HCT116 (cell line): ENCODE results near the gene PRSS1. TPM values are rescaled to one million over a fixed set of nuclear protein-coding genes. Genes with fewer than 3 reads are reported as not detected.

Experiments
- ATAC-seq: fragments of 200-7000 bp; cut with Tn5 transposase; 2 replicates; pipeline ENCODE4 v1.9.1; 2020; ENCODE audit warnings: mild to moderate bottlenecking, moderate library complexity
- BruUV-seq: library from RNA; stranded (reverse); fragments of 400-500 nt; replicated peaks from 2 replicates; lab custom pipeline; 2021; lab: Mats Ljungman, UMichigan
- CTCF ChIA-PET: fragments of 300-600 bp; sonication (Branson Sonifier 250); formaldehyde crosslinking; loops from one replicate; lab custom pipeline; 2021; ENCODE audit warnings: antibody characterized with exemption; lab: Charles Lee
- POLR2A ChIA-PET: fragments of 300-600, 350-600 bp; sonication (Branson Sonifier 250); formaldehyde crosslinking; loops from one replicate; lab custom pipeline; 2021; ENCODE audit warnings: antibody characterized with exemption; lab: Charles Lee
- RAD21 ChIA-PET, 2 experiments: fragments of 300-600 bp; sonication (Branson Sonifier 250); formaldehyde crosslinking; loops; one replicate each; lab custom pipeline; 2023; ENCODE audit warnings: low total read pairs in 2 of 2; ENCODE audit not compliant: uncharacterized antibody in 2 of 2, unreplicated experiment in 2 of 2, low non-redundant PET in 1 of 2; lab: Charles Lee
- DNase-seq: peaks from one replicate; pipeline ENCODE4 v3.0.0-alpha.2; 2010; ENCODE audit warnings: low read depth, low spot score
- H2AFZ ChIP-seq: fragments of 200-600 bp; shearing (Covaris generic), sonication (generic); 2 replicates; pipeline ENCODE4 v1.6.1; 2017; ENCODE audit warnings: low read depth, mixed run types, mixed read lengths, antibody characterized with exemption, low read length; ENCODE audit not compliant: poor library complexity, severe bottlenecking
- H3K27ac ChIP-seq: 2 replicates; pipeline ENCODE4 v1.5.1; 2012; ENCODE audit warnings: low read depth, low read length
- H3K27me3 ChIP-seq: fragments of 200-600 bp; sonication (generic); 2 replicates; pipeline ENCODE4 v1.6.1; 2016; ENCODE audit warnings: mixed run types, low read length, mixed read lengths; ENCODE audit not compliant: insufficient read depth
- H3K36me3 ChIP-seq, 2 experiments: fragments of 200-500 bp in 1 of 2; fragments of 200-600 bp in 1 of 2; sonication (Bioruptor generic) in 1 of 2; sonication (generic) in 1 of 2; 2 replicates each; pipeline versions ENCODE4 v1.5.1 to v1.6.1; 2014 to 2016; ENCODE audit warnings: low read length in 2 of 2, inconsistent platforms in 1 of 2, mixed read lengths in 1 of 2, mixed run types in 1 of 2; ENCODE audit not compliant: insufficient read depth in 2 of 2, control insufficient read depth in 1 of 2
- H3K4me1 ChIP-seq, 2 experiments: fragments of 200-600 bp in 1 of 2; sonication (generic) in 1 of 2; 2 replicates each; pipeline versions ENCODE4 v1.5.1 to v1.6.1; 2012 to 2017; ENCODE audit warnings: low read length in 2 of 2, inconsistent platforms in 1 of 2, mild to moderate bottlenecking in 1 of 2, mixed read lengths in 1 of 2, mixed run types in 1 of 2, moderate library complexity in 1 of 2; ENCODE audit not compliant: insufficient read depth in 2 of 2, control insufficient read depth in 1 of 2
- H3K4me2 ChIP-seq: fragments of 200-600 bp; sonication (generic); 2 replicates; pipeline ENCODE4 v1.6.1; 2017; ENCODE audit warnings: mixed run types, low read length, mixed read lengths
- H3K4me3 ChIP-seq, 2 experiments: fragments of 200-600 bp in 1 of 2; sonication (generic) in 1 of 2; replicated peaks in 1 of 2; 2 replicates each; pipeline ENCODE4 v1.5.1; 2011 to 2016; ENCODE audit warnings: low read length in 2 of 2, control low read depth in 1 of 2, low read depth in 1 of 2, mild to moderate bottlenecking in 1 of 2, mixed read lengths in 1 of 2, mixed run types in 1 of 2
- H3K79me2 ChIP-seq: fragments of 200-600 bp; sonication (generic); 2 replicates; pipeline ENCODE4 v1.6.1; 2017; ENCODE audit warnings: mild to moderate bottlenecking, mixed run types, low read length, moderate library complexity, mixed read lengths; ENCODE audit not compliant: insufficient read depth
- H3K9ac ChIP-seq: fragments of 200-600 bp; sonication (generic); 2 replicates; pipeline ENCODE4 v1.6.1; 2016; ENCODE audit warnings: low read length, mixed read lengths
- H3K9me2 ChIP-seq: fragments of 200-600 bp; sonication (generic), shearing (Covaris generic); 2 replicates; pipeline ENCODE4 v1.6.1; 2017; ENCODE audit warnings: mixed run types, mild to moderate bottlenecking, moderate library complexity; ENCODE audit not compliant: insufficient read depth
- H3K9me3 ChIP-seq, 2 experiments: fragments of 200-500 bp in 1 of 2; fragments of 200-600 bp in 1 of 2; sonication (Bioruptor generic) in 1 of 2; sonication (generic) in 1 of 2; 2 replicates each; pipeline ENCODE4 v1.6.1; 2014 to 2017; ENCODE audit warnings: low read length in 2 of 2, mixed read lengths in 2 of 2, inconsistent platforms in 1 of 2, low read depth in 1 of 2, mild to moderate bottlenecking in 1 of 2, mixed run types in 1 of 2, moderate library complexity in 1 of 2; ENCODE audit not compliant: control insufficient read depth in 1 of 2, insufficient read depth in 1 of 2
- H4K20me1 ChIP-seq: fragments of 200-600 bp; sonication (generic), shearing (Covaris generic); 2 replicates; pipeline ENCODE4 v1.6.1; 2017; ENCODE audit warnings: mixed run types, mild to moderate bottlenecking, moderate library complexity; ENCODE audit not compliant: insufficient read depth
- CBX3 ChIP-seq: IDR thresholded peaks from 2 replicates; pipeline ENCODE4 v1.6.1; 2012; ENCODE audit warnings: low read depth
- CEBPB ChIP-seq: IDR thresholded peaks from 2 replicates; pipeline ENCODE4 v1.6.1; 2012; ENCODE audit warnings: low read depth
- ELF1 ChIP-seq: IDR thresholded peaks from 2 replicates; pipeline ENCODE4 v1.6.1; 2012; ENCODE audit warnings: low read depth, borderline replicate concordance
- EZH2phosphoT487 ChIP-seq: fragments of 200-600 bp; IDR thresholded peaks from 2 replicates; pipeline ENCODE4 v1.6.1; 2018; ENCODE audit warnings: antibody characterized with exemption, borderline replicate concordance
- JUND ChIP-seq: IDR thresholded peaks from 2 replicates; pipeline ENCODE4 v1.6.1; 2012
- POLR2AphosphoS5 ChIP-seq: IDR thresholded peaks from 2 replicates; pipeline ENCODE4 v1.6.1; 2011; ENCODE audit warnings: mild to moderate bottlenecking, low read depth, low read length, moderate library complexity
- RAD21 ChIP-seq: IDR thresholded peaks from 2 replicates; pipeline ENCODE4 v1.6.1; 2012; ENCODE audit warnings: low read depth, mild to moderate bottlenecking
- SP1 ChIP-seq: IDR thresholded peaks from 2 replicates; pipeline ENCODE4 v1.6.1; 2012; ENCODE audit warnings: low read depth
- SRF ChIP-seq: IDR thresholded peaks from 2 replicates; pipeline ENCODE4 v1.6.1; 2012; ENCODE audit warnings: low read depth
- YY1 ChIP-seq: IDR thresholded peaks from 2 replicates; pipeline ENCODE4 v1.6.1; 2011; ENCODE audit warnings: low read length, low read depth, moderate library complexity, mild to moderate bottlenecking; ENCODE audit not compliant: insufficient replicate concordance; ENCODE audit errors: extremely low read depth
- ZFX ChIP-seq: fragments of 450-650 bp; IDR thresholded peaks from 2 replicates; pipeline ENCODE4 v1.6.1; 2017
- ZNF274 ChIP-seq: fragments of 200-500 bp; sonication (Bioruptor generic); IDR thresholded peaks from 2 replicates; pipeline ENCODE4 v1.6.1; 2014; ENCODE audit warnings: mild to moderate bottlenecking, low read depth, low read length, inconsistent platforms
- intact Hi-C: fragments of 100-400 bp; cut with micrococcal nuclease; formaldehyde crosslinking; loops from 2 replicates; pipeline ENCODE4 v1.10.0; 2022
- total RNA-seq: library from RNA; stranded (reverse); gene quantifications from one replicate; pipeline ENCODE4 v1.2.1, GENCODE V29; 2021; ENCODE audit not compliant: unreplicated experiment
- TF ChIP-seq, protein P1 (sequence below): IDR thresholded peaks from 2 replicates; pipeline ENCODE4 v1.6.1; 2012
- TF ChIP-seq, protein P2 (sequence below): IDR thresholded peaks from 2 replicates; pipeline ENCODE4 v1.6.1; 2012
- TF ChIP-seq, protein P3 (sequence below): IDR thresholded peaks from 2 replicates; pipeline ENCODE4 v1.6.1; 2011; ENCODE audit warnings: mild to moderate bottlenecking, low read length, moderate library complexity; ENCODE audit not compliant: insufficient replicate concordance; ENCODE audit errors: extremely low read depth
- TF ChIP-seq, protein P4 (sequence below), 3 experiments: fragments of 200-600 bp in 1 of 3; sonication (generic) in 1 of 3; IDR thresholded peaks in 2 of 3; conservative IDR thresholded peaks in 1 of 3; 2 replicates each; pipeline ENCODE4 v1.5.1; 2012 to 2017; ENCODE audit warnings: low read depth in 2 of 3, low read length in 2 of 3, antibody characterized with exemption in 1 of 3, borderline replicate concordance in 1 of 3, control low read depth in 1 of 3, mild to moderate bottlenecking in 1 of 3, mixed read lengths in 1 of 3, mixed run types in 1 of 3, moderate library complexity in 1 of 3; ENCODE audit not compliant: insufficient read depth in 1 of 3

PRSS1 gene
- total RNA-seq, 1 experiment from 2014 or later, result 14.6 TPM

DNA sequence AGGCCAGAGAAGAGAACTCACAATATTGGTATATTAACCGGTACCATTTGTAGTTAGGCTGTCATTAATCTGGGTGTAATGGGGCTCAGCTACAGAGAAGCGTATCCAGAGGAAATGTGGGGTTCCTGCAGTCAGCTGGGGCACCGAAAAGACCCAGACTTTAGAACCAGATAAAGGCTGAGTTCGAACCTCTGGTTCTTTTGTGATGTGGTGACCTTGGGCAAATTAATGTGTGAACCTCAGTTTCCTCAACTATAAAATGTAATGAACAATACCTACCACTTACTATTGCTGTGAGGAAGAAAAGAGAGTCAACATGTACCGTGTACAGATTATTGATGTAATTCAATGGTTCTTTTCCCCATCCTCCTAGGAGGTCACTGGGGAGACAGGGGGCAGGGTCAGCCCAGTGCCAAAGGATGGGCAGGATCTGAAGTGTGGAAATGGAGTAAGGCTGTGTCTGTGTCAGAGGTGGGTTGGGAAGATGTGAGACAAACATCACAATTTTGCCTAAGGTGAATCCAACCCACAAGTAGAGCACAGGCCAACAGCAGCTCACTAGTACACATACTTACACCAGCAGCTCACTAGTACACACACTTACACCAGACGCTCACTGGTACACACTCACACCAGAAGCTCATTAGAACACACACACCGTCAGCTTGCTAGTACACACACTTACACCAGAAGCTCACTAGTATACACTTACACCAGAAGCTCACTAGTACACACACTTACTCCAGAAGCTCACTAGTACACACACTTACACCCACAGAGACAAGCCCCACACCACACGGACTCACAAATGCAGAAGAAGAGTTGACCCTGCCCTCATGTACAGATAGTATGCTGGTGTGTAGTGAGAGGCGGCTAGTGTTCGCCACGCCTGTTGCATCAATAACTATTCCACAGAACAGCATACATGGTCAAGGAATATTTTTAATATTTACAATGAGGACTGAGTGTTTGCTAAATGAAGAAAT is 49.5 kb downstream of the PRSS1 start:
- no peak for ATAC-seq
- TF ChIP-seq POLR2AphosphoS5 (no peak), JUND (no peak), RAD21 (no peak), EZH2phosphoT487 (no peak), YY1 (no peak), CEBPB (no peak), SP1 (no peak), SRF (no peak), ZFX (no peak), ZNF274 (no peak), ELF1 (no peak), CBX3 (no peak)
- TF ChIP-seq, protein P1, sequence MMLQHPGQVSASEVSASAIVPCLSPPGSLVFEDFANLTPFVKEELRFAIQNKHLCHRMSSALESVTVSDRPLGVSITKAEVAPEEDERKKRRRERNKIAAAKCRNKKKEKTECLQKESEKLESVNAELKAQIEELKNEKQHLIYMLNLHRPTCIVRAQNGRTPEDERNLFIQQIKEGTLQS, result no peak
- TF ChIP-seq, protein P2, sequence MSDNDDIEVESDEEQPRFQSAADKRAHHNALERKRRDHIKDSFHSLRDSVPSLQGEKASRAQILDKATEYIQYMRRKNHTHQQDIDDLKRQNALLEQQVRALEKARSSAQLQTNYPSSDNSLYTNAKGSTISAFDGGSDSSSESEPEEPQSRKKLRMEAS, result no peak
- TF ChIP-seq, protein P3, sequence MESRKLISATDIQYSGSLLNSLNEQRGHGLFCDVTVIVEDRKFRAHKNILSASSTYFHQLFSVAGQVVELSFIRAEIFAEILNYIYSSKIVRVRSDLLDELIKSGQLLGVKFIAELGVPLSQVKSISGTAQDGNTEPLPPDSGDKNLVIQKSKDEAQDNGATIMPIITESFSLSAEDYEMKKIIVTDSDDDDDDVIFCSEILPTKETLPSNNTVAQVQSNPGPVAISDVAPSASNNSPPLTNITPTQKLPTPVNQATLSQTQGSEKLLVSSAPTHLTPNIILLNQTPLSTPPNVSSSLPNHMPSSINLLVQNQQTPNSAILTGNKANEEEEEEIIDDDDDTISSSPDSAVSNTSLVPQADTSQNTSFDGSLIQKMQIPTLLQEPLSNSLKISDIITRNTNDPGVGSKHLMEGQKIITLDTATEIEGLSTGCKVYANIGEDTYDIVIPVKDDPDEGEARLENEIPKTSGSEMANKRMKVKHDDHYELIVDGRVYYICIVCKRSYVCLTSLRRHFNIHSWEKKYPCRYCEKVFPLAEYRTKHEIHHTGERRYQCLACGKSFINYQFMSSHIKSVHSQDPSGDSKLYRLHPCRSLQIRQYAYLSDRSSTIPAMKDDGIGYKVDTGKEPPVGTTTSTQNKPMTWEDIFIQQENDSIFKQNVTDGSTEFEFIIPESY, result no peak
- TF ChIP-seq, protein P4, sequence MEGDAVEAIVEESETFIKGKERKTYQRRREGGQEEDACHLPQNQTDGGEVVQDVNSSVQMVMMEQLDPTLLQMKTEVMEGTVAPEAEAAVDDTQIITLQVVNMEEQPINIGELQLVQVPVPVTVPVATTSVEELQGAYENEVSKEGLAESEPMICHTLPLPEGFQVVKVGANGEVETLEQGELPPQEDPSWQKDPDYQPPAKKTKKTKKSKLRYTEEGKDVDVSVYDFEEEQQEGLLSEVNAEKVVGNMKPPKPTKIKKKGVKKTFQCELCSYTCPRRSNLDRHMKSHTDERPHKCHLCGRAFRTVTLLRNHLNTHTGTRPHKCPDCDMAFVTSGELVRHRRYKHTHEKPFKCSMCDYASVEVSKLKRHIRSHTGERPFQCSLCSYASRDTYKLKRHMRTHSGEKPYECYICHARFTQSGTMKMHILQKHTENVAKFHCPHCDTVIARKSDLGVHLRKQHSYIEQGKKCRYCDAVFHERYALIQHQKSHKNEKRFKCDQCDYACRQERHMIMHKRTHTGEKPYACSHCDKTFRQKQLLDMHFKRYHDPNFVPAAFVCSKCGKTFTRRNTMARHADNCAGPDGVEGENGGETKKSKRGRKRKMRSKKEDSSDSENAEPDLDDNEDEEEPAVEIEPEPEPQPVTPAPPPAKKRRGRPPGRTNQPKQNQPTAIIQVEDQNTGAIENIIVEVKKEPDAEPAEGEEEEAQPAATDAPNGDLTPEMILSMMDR (IDR thresholded peaks at IDR 0.05 in 2 of 3, conservative IDR thresholded peaks at IDR 0.05 in 1 of 3; ENCODE audit: borderline replicate concordance in 1 of 3, insufficient read depth in 1 of 3, low read depth in 2 of 3, low read length in 2 of 3), result no peak
- ChIA-PET POLR2A (no interaction called here), CTCF (no interaction called here), RAD21 (no interaction called here)
- H3K36me3 ChIP-seq, result no peaks in the 10 kb centered on the region
- no peak for DNase-seq
- intact Hi-C loops, result no loop called here
- no peak overlapping the region for H3K4me2 ChIP-seq
- no peaks in the 10 kb centered on the region for H4K20me1 ChIP-seq
- no peaks in the 10 kb centered on the region for H3K79me2 ChIP-seq
- no peaks in the 10 kb centered on the region for H3K27me3 ChIP-seq
- no TSS peak for BruUV-seq
- H2AFZ ChIP-seq, result no peak overlapping the region
- no peaks in the 10 kb centered on the region for H3K9me3 ChIP-seq
- H3K9ac ChIP-seq, result no peak overlapping the region
- H3K9me2 ChIP-seq, result no peaks in the 10 kb centered on the region
- H3K27ac ChIP-seq, result no peak overlapping the region
- no peak overlapping the region for H3K4me3 ChIP-seq
- H3K4me1 ChIP-seq, result no peaks in the 10 kb centered on the region
